HepG2 (cell line): Measurements from ENCODE around the gene ZC3H18. TPM values are rescaled to one million over a fixed set of nuclear protein-coding genes. Genes with fewer than 3 reads are reported as not detected.

Experiments
- ATAC-seq: fragments of 200-7000 bp; cut with Tn5 transposase; 3 replicates; pipeline ENCODE4 v1.9.1; 2020; ENCODE audit warnings: mild to moderate bottlenecking, moderate library complexity
- BruUV-seq: library from RNA; stranded (reverse); fragments of 400-500 nt; replicated peaks from 2 replicates; lab custom pipeline; 2021; lab: Mats Ljungman, UMichigan
- CTCF ChIA-PET: fragments of 300-600 bp; formaldehyde crosslinking; extraction: SDS; loops from one replicate; lab custom pipeline; 2021; ENCODE audit warnings: low total read pairs, inconsistent platforms, low intra/inter-chr PET ratio; lab: Yijun Ruan, JAX
- POLR2A ChIA-PET: fragments of 350-600 bp; sonication (Branson Sonifier 250); formaldehyde crosslinking; loops from one replicate; lab custom pipeline; 2020; ENCODE audit warnings: antibody characterized with exemption, inconsistent platforms; lab: Yijun Ruan, JAX
- DNase-seq: peaks from one replicate; pipeline ENCODE4 v3.0.0-alpha.2; 2015; ENCODE audit warnings: low spot score
- FAIRE-seq: peaks from 3 replicates; lab custom pipeline; 2011; peaks lifted over from hg19 to GRCh38; lab: Jason Lieb, UNC
- H2AFZ ChIP-seq: one replicate; pipeline ENCODE4 v1.6.1; 2011; ENCODE audit warnings: low read length, inconsistent platforms
- H3K27ac ChIP-seq: fragments of 300-600 bp; 3 replicates; pipeline ENCODE4 v1.8.0; 2011; ENCODE audit warnings: mixed run types, mild to moderate bottlenecking, mixed read lengths, low read length, inconsistent platforms; ENCODE audit not compliant: insufficient read depth; ENCODE audit errors: extremely low read length
- H3K27me3 ChIP-seq, 2 experiments: fragments of 200-600 bp in 1 of 2; 2 replicates in 1 of 2; 3 replicates in 1 of 2; pipeline versions ENCODE4 v1.6.0 to v1.8.0; 2011; ENCODE audit warnings: low read length in 2 of 2, mild to moderate bottlenecking in 2 of 2, moderate library complexity in 2 of 2, inconsistent platforms in 1 of 2; ENCODE audit not compliant: insufficient read depth in 2 of 2, control insufficient read depth in 1 of 2
- H3K36me3 ChIP-seq, 2 experiments: fragments of 200-600 bp in 1 of 2; replicated peaks in 1 of 2; 2 replicates in 1 of 2; 3 replicates in 1 of 2; pipeline versions ENCODE4 v1.5.1 to v1.8.0; 2011; ENCODE audit warnings: low read length in 2 of 2, inconsistent platforms in 1 of 2; ENCODE audit not compliant: insufficient read depth in 2 of 2, control insufficient read depth in 1 of 2
- H3K4me1 ChIP-seq: 2 replicates; pipeline ENCODE4 v1.5.1; 2012; ENCODE audit warnings: low read length, inconsistent platforms; ENCODE audit not compliant: insufficient read depth
- H3K4me2 ChIP-seq: 2 replicates; pipeline ENCODE4 v1.6.0; 2011; ENCODE audit warnings: low read depth, low read length, inconsistent platforms
- H3K4me3 ChIP-seq, 3 experiments: fragments of 200-600 bp in 1 of 3; sonication (generic), shearing (Covaris generic) in 1 of 3; replicated peaks in 1 of 3; 2 replicates each; pipeline ENCODE4 v1.5.1; 2011 to 2016; ENCODE audit warnings: low read length in 3 of 3, inconsistent platforms in 2 of 3, low read depth in 2 of 3, mild to moderate bottlenecking in 2 of 3, control low read depth in 1 of 3, mixed read lengths in 1 of 3; ENCODE audit not compliant: insufficient read depth in 1 of 3
- H3K79me2 ChIP-seq: one replicate; pipeline ENCODE4 v1.6.1; 2011; ENCODE audit warnings: low read length, inconsistent platforms; ENCODE audit not compliant: insufficient read depth
- H3K9ac ChIP-seq: 2 replicates; pipeline ENCODE4 v1.6.0; 2011; ENCODE audit warnings: mild to moderate bottlenecking, low read depth, low read length, inconsistent platforms; ENCODE audit not compliant: insufficient read depth
- H3K9me3 ChIP-seq: 2 replicates; pipeline ENCODE4 v1.5.1; 2012; ENCODE audit warnings: mild to moderate bottlenecking, low read length
- H4K20me1 ChIP-seq: 2 replicates; pipeline ENCODE4 v1.6.0; 2011; ENCODE audit warnings: inconsistent platforms, mild to moderate bottlenecking, low read length, moderate library complexity; ENCODE audit not compliant: insufficient read depth
- ADNP ChIP-seq: sonication (generic); formaldehyde crosslinking; IDR thresholded peaks from 2 replicates; pipeline ENCODE4 v1.4.0; 2020; ENCODE audit warnings: missing genetic modification reagents
- ATF5 ChIP-seq: sonication (generic); formaldehyde crosslinking; IDR thresholded peaks from 2 replicates; pipeline ENCODE4 v1.4.0; 2020; ENCODE audit warnings: mild to moderate bottlenecking, low read depth, missing genetic modification reagents
- FOXO1 ChIP-seq: sonication (generic); formaldehyde crosslinking; IDR thresholded peaks from 2 replicates; pipeline ENCODE4 v1.4.0; 2020; ENCODE audit warnings: missing genetic modification reagents
- JUN ChIP-seq: sonication (generic); formaldehyde crosslinking; IDR thresholded peaks from 2 replicates; pipeline ENCODE4 v1.4.0; 2020; ENCODE audit warnings: mild to moderate bottlenecking, missing genetic modification reagents
- MXD4 ChIP-seq: IDR thresholded peaks from 2 replicates; pipeline ENCODE4 v1.6.1; 2016; ENCODE audit warnings: mild to moderate bottlenecking, missing biosample characterization, missing genetic modification reagents
- NR2F2 ChIP-seq: IDR thresholded peaks from 2 replicates; pipeline ENCODE4 v1.6.1; 2012; ENCODE audit warnings: low read depth, inconsistent platforms, borderline replicate concordance
- PCBP2 ChIP-seq: fragments of 200-400 bp; formaldehyde crosslinking; optimal IDR thresholded peaks from 2 replicates; pipeline ENCODE3; 2018; ENCODE audit warnings: low read length, low read depth; ENCODE audit not compliant: poor library complexity, severe bottlenecking
- SOX6 ChIP-seq, 2 experiments: fragments of 450-650 bp in 1 of 2; sonication (generic) in 1 of 2; formaldehyde crosslinking in 1 of 2; IDR thresholded peaks; 2 replicates each; pipeline versions ENCODE4 v1.4.0 to v1.6.1; 2017 to 2020; ENCODE audit warnings: antibody characterized with exemption in 1 of 2, mild to moderate bottlenecking in 1 of 2, missing genetic modification reagents in 1 of 2
- SUZ12 ChIP-seq: fragments of 150-350 bp; IDR thresholded peaks from 2 replicates; pipeline ENCODE4 v1.6.1; 2014; ENCODE audit warnings: low read depth, low read length
- TBX2 ChIP-seq: sonication (generic); formaldehyde crosslinking; IDR thresholded peaks from 2 replicates; pipeline ENCODE4 v1.5.0; 2020; ENCODE audit warnings: missing genetic modification reagents, mild to moderate bottlenecking, borderline replicate concordance
- UBTF ChIP-seq: sonication (generic); formaldehyde crosslinking; IDR thresholded peaks from 2 replicates; pipeline ENCODE4 v1.4.0; 2020; ENCODE audit warnings: mild to moderate bottlenecking, missing genetic modification reagents
- ZC3H4 ChIP-seq: sonication (generic); formaldehyde crosslinking; IDR thresholded peaks from 2 replicates; pipeline ENCODE4 v1.4.0; 2020; ENCODE audit warnings: missing genetic modification reagents, borderline replicate concordance
- ZNF230 ChIP-seq: sonication (generic); formaldehyde crosslinking; IDR thresholded peaks from 2 replicates; pipeline ENCODE4 v1.4.0; 2020; ENCODE audit warnings: mild to moderate bottlenecking, missing genetic modification reagents
- ZNF761 ChIP-seq: sonication (generic); formaldehyde crosslinking; conservative IDR thresholded peaks from 2 replicates; pipeline ENCODE4 v1.4.0; 2020; ENCODE audit warnings: mild to moderate bottlenecking, missing genetic modification reagents
- WGBS: methylation state at CpG from one replicate; pipeline ENCODE4 v1.1.6; 2017; ENCODE audit warnings: low lambda C conversion rate; 5-methylcytosine and 5-hydroxymethylcytosine counted together
- in situ Hi-C: cut with HindIII; loops from 2 replicates; pipeline ENCODE4 v1.10.0; 2017; ENCODE audit warnings: low pct_unique_long_range_greater_than_20kb; ENCODE audit not compliant: extremely low pct_ligation_motif_present
- intact Hi-C: fragments of 100-400 bp; cut with micrococcal nuclease; formaldehyde crosslinking; loops from one replicate; pipeline ENCODE4 v1.10.0; 2022; ENCODE audit not compliant: unreplicated experiment
- polyA plus RNA-seq, 8 experiments: library from polyadenylated mRNA; depleted of rRNA in 3 of 8; stranded (reverse) in 7 of 8; unstranded in 1 of 8; fragments of >200 nt; fragmentation: Illumina TruSeq in 4 of 8; extraction: Trizol in 4 of 8; gene quantifications; 2 replicates each; pipeline versions ENCODE4 v1.2.1 to v1.2.3, GENCODE V29; 2011 to 2016; ENCODE audit warnings: low read depth in 4 of 8, missing spikeins in 1 of 8, mixed read lengths in 1 of 8; ENCODE audit not compliant: insufficient read depth in 1 of 8
- total RNA-seq, 5 experiments: library from RNA; depleted of rRNA; stranded (reverse); fragments of >200 nt; fragmentation: Illumina TruSeq; extraction: Trizol; gene quantifications; 2 replicates each; pipeline ENCODE4 v1.2.3, GENCODE V29; 2016; ENCODE audit warnings: low read depth in 1 of 5

ZC3H18 gene
- total and polyA plus RNA-seq, 2 of the 13 experiments (the other 11 are each of a cell fraction or from before 2014, with no cell fraction given): 11.2 to 27.4 TPM

GRCh38 chr16:88597856-88598491 is 27.8 kb downstream of the ZC3H18 start:
- H3K79me2 ChIP-seq: peaks cover 10% of the 10 kb centered on the region
- intact Hi-C loops (loop anchor here (5.0 kb wide), 1 partner anchor 54 kb away; the partner anchor contains the start of gene CYBA), in situ Hi-C loops (no loop called here)
- 37% methylated on average over 21 of the region's 21 CpGs for WGBS
- peaks cover 33 to 56% of the 10 kb centered on the region in 2 experiments for H3K36me3 ChIP-seq
- H3K4me3 ChIP-seq: peak overlapping the region in 1 of 3 experiments; percentile 44; a peak in 3 of 6 replicates
- ChIA-PET POLR2A (interaction anchor here (0.7 to 1.8 kb wide), 5 partner anchors 20 to 110 kb away, joined by 3 to 4 read pairs (median 3); partner anchors contain the start of gene ZC3H18), CTCF (no interaction called here)
- FAIRE-seq (peak; percentile 84), ATAC-seq (peak; percentile 95), DNase-seq (peak; percentile 81)
- H3K9me3 ChIP-seq: no peaks in the 10 kb centered on the region
- H3K4me2 ChIP-seq: peak overlapping the region; percentile 66
- peaks cover 43% of the 10 kb centered on the region for H3K4me1 ChIP-seq
- peak overlapping the region; percentile 33 for H3K9ac ChIP-seq
- H4K20me1 ChIP-seq: peaks cover 3% of the 10 kb centered on the region
- H3K27me3 ChIP-seq: no peaks in the 10 kb centered on the region
- no TSS peak for BruUV-seq
- H3K27ac ChIP-seq: peak overlapping the region; percentile 71
- H2AFZ ChIP-seq: no peak overlapping the region
- 0 out of 2 replicates have a peak, but pooled peaks have one; percentile 29 for TF ChIP-seq JUN (CRISPR knock-in tag)
- TF ChIP-seq NR2F2: peak; percentile 85; the same call in 1 of the 2 replicates
- no peak for TF ChIP-seq ADNP (CRISPR knock-in tag)
- peak; percentile 85; the same call in 1 of the 2 replicates for TF ChIP-seq FOXO1
- TF ChIP-seq ZNF761: peak; percentile 80
- no peak for TF ChIP-seq ZNF230 (CRISPR knock-in tag)
- TF ChIP-seq SOX6 (IDR thresholded peaks at IDR 0.05): no peak
- peak; percentile 45; the same call in 1 of the 2 replicates for TF ChIP-seq SOX6 (CRISPR knock-in tag; IDR thresholded peaks at IDR 0.05)
- TF ChIP-seq ZC3H4: no peak
- TF ChIP-seq UBTF: peak; percentile 47; the same call in 1 of the 2 replicates
- no peak for TF ChIP-seq SUZ12
- TF ChIP-seq ATF5: 0 out of 2 replicates have a peak, but pooled peaks have one; percentile 51
- TF ChIP-seq TBX2 (CRISPR knock-in tag): peak; percentile 73
- no peak for TF ChIP-seq MXD4
- TF ChIP-seq PCBP2: no peak
